Measurements from ENCODE around the gene DCP2. TPM values are rescaled to one million over a fixed set of nuclear protein-coding genes. Genes with fewer than 3 reads are reported as not detected.

The DCP2 gene
- total and polyA plus RNA-seq, 5 experiments from 2014 or later, result 48.3 to 67.9 (median 53.0) TPM

GRCh38 chr5:113064806-113065205 is 88.2 kb downstream of the DCP2 start:
- DNase-seq (no peak), ATAC-seq (peak in 1 of 2 donors; percentile 35)
- POLR2A ChIA-PET, result interaction anchor here (1.8 kb wide), 1 partner anchor 9 kb away, joined by 9 read pairs; no protein-coding TSS in a partner anchor
- H3K9me3 Mint-ChIP-seq, result no peaks in the 10 kb centered on the region
- H3K4me3 Mint-ChIP-seq, result peak overlapping the region in 4 of 10 donors; percentile 12 to 59 (median 26)
- H3K4me1 Mint-ChIP-seq, result peaks cover 56 to 70% (median 58%) of the 10 kb centered on the region in 4 donors
- H3K27ac Mint-ChIP-seq, result peak overlapping the region in 5 of 10 donors; percentile 39 to 90 (median 81)
- H3K27me3 Mint-ChIP-seq, result no peaks in the 10 kb centered on the region
- peaks cover 0 to 5% (median 3%) of the 10 kb centered on the region in 3 donors for H3K36me3 Mint-ChIP-seq

- ATAC-seq (no peak), DNase-seq (no peak)
- Mint-ChIP-seq H3K4me1 (peaks cover 51 to 65% (median 53%) of the 10 kb centered on the region in 4 donors), H3K36me3 (peaks cover 0 to 5% (median 3%) of the 10 kb centered on the region in 3 donors), H3K9me3 (no peaks in the 10 kb centered on the region), H3K27ac (peak overlapping the region in 5 of 10 donors; percentile 1 to 84 (median 79)), H3K4me3 (peak overlapping the region in 4 of 10 donors; percentile 22 to 59 (median 30)), H3K27me3 (no peaks in the 10 kb centered on the region)
- POLR2A ChIA-PET, result no interaction called here
These were observed 89.0 kb downstream of the DCP2 start for GRCh38 chr5:113065626-113066025.

DNA sequence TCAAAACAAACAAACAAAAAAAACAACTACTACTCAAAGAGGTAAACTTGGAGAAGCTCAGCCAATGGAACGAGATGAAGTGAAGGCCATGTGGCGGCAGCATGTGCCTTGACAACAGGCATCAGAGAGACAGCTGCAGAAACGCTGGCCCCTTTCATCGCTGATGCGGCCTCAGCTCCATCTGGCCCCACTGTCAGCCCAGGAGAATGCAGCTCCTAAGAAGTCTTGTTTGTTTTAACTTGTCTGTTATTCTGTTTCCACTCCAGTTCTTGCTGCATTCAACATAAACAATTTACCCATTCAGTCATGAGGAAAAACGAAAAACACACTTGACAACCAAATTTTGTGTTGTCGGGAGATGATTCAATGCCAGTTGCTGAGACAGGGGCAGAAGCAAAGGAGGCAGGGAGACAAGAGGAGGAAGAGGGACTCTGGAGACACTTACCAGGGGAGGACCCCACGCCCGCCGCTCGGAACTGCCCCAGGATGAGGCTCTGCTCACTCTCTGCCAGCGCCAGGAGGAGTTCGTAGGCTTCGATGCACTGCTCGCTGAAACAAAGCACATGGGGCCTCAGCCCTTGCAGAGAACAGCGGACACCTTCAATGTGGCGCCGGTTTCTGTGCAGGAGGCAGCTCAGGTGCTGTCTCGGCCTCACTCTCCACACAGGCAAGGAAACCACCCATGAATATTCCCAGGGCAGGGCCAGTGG is 91.2 kb downstream of the DCP2 start:
- POLR2A ChIA-PET, result no interaction called here
- H3K4me3 Mint-ChIP-seq, result no peak overlapping the region
- no peaks in the 10 kb centered on the region for H3K9me3 Mint-ChIP-seq
- no peaks in the 10 kb centered on the region for H3K27me3 Mint-ChIP-seq
- H3K4me1 Mint-ChIP-seq, result peaks cover 38 to 51% (median 45%) of the 10 kb centered on the region in 4 donors
- DNase-seq (peak in 1 of 10 donors; percentile 4), ATAC-seq (no peak)
- peaks cover 0 to 5% (median 3%) of the 10 kb centered on the region in 3 donors for H3K36me3 Mint-ChIP-seq
- H3K27ac Mint-ChIP-seq, result peak overlapping the region in 1 of 10 donors; percentile 84

- Mint-ChIP-seq H3K4me3 (peak overlapping the region in 1 of 10 donors; percentile 49), H3K27me3 (no peaks in the 10 kb centered on the region), H3K4me1 (peaks cover 38 to 51% (median 46%) of the 10 kb centered on the region in 4 donors), H3K36me3 (peaks cover 0 to 5% (median 3%) of the 10 kb centered on the region in 3 donors), H3K27ac (peak overlapping the region in 5 of 10 donors; percentile 12 to 55 (median 26)), H3K9me3 (no peaks in the 10 kb centered on the region)
- DNase-seq (no peak), ATAC-seq (no peak)
- POLR2A ChIA-PET, result no interaction called here
These were observed 92.0 kb downstream of the DCP2 start for GRCh38 chr5:113068559-113068958.

Other genes with a start within 250 kb of the DCP2 start
- 10 to 100 TPM; 44.4 to 47.9 TPM for gene APC, start 238.9 kb upstream of the DCP2 start, total RNA-seq
- 10 to 100 TPM; 16.6 to 23.7 (median 16.6) TPM for gene APC, start 238.9 kb upstream of the DCP2 start, polyA plus RNA-seq
- 10 to 100 TPM; 46.3 to 47.5 TPM for gene SRP19, start 115.5 kb upstream of the DCP2 start, total RNA-seq
- gene SRP19, start 115.5 kb upstream of the DCP2 start, polyA plus RNA-seq, result 100 to 1,000 TPM in 1 of 3 donors, 10 to 100 TPM in 2; 84.4 to 133 (median 97.8) TPM
- gene REEP5, start 54.6 kb upstream of the DCP2 start, total RNA-seq, result 10 to 100 TPM; 33.1 to 35.4 TPM
- gene REEP5, start 54.6 kb upstream of the DCP2 start, polyA plus RNA-seq, result 10 to 100 TPM; 35.5 to 59.2 (median 39.3) TPM

Data from naive thymus-derived CD8-positive, alpha-beta T cell (primary cell).